WERI-Rb-1 (cell line): ENCODE measurements around the gene GHSR.

ENCODE experiments used
- DNase-seq: peaks from one replicate; pipeline ENCODE4 v3.0.0-alpha.2; 2020
- H3K27ac ChIP-seq: fragments of 250-450 bp; sonication (Bioruptor Pico); 2 replicates; pipeline ENCODE4 v1.5.1; 2020; ENCODE audit warnings: mild to moderate bottlenecking, moderate library complexity
- H3K27me3 ChIP-seq: fragments of 250-450 bp; sonication (Bioruptor Pico); 2 replicates; pipeline ENCODE4 v1.5.1; 2021; ENCODE audit warnings: mild to moderate bottlenecking, low read depth, moderate library complexity; ENCODE audit not compliant: insufficient read depth, severe bottlenecking
- H3K36me3 ChIP-seq: fragments of 250-450 bp; sonication (Bioruptor Pico); 2 replicates; pipeline ENCODE4 v1.5.1; 2020; ENCODE audit warnings: mild to moderate bottlenecking, moderate library complexity
- H3K4me3 ChIP-seq: 2 replicates; pipeline ENCODE4 v1.5.1; 2011; ENCODE audit warnings: low read depth, mild to moderate bottlenecking, control low read depth, low read length
- H3K9me3 ChIP-seq: fragments of 250-450 bp; sonication (Bioruptor Pico); 2 replicates; pipeline ENCODE4 v1.5.1; 2021; ENCODE audit warnings: mild to moderate bottlenecking, moderate library complexity; ENCODE audit not compliant: severe bottlenecking
- CTCF ChIP-seq: IDR thresholded peaks from 2 replicates; pipeline ENCODE4 v1.5.1; 2011; ENCODE audit warnings: low read depth, mild to moderate bottlenecking, control low read depth, inconsistent platforms, low read length

Gene GHSR

GRCh38 chr3:172461530-172462138, 13.4 kb upstream of the GHSR start:
- no peaks in the 10 kb centered on the region for H3K27me3 ChIP-seq
- H3K4me3 ChIP-seq: no peak overlapping the region
- no peaks in the 10 kb centered on the region for H3K9me3 ChIP-seq
- DNase-seq: no peak
- H3K27ac ChIP-seq: no peak overlapping the region
- TF ChIP-seq CTCF: peak; percentile 68
- no peaks in the 10 kb centered on the region for H3K36me3 ChIP-seq

GRCh38 chr3:172456404-172456803, 8.1 kb upstream of the GHSR start:
- no peak for TF ChIP-seq CTCF
- Histone ChIP-seq H3K9me3 (no peaks in the 10 kb centered on the region), H3K36me3 (no peaks in the 10 kb centered on the region), H3K27me3 (no peaks in the 10 kb centered on the region), H3K4me3 (no peak overlapping the region), H3K27ac (no peak overlapping the region)
- no peak for DNase-seq

- Histone ChIP-seq H3K27me3 (no peaks in the 10 kb centered on the region), H3K36me3 (no peaks in the 10 kb centered on the region), H3K27ac (no peak overlapping the region), H3K9me3 (no peaks in the 10 kb centered on the region), H3K4me3 (no peak overlapping the region)
- no peak for DNase-seq
- TF ChIP-seq CTCF: no peak
These were observed 5.9 kb upstream of the GHSR start for GRCh38 chr3:172454180-172454579.

GRCh38 chr3:172449466-172450149, 1.4 kb upstream of the GHSR start:
- Histone ChIP-seq H3K27ac (no peak overlapping the region), H3K36me3 (no peaks in the 10 kb centered on the region), H3K4me3 (no peak overlapping the region), H3K27me3 (no peaks in the 10 kb centered on the region), H3K9me3 (no peaks in the 10 kb centered on the region)
- no peak for DNase-seq
- no peak for TF ChIP-seq CTCF

GRCh38 chr3:172448661-172449465, 607 bp upstream of the GHSR start:
- H3K27me3 ChIP-seq: no peaks in the 10 kb centered on the region
- DNase-seq: no peak
- no peak for TF ChIP-seq CTCF
- H3K4me3 ChIP-seq: no peak overlapping the region
- H3K36me3 ChIP-seq: no peaks in the 10 kb centered on the region
- no peaks in the 10 kb centered on the region for H3K9me3 ChIP-seq
- no peak overlapping the region for H3K27ac ChIP-seq
